Natural killer cell (primary cell): ENCODE results near the gene CD300H. TPM values are rescaled to one million over a fixed set of nuclear protein-coding genes. Genes with fewer than 3 reads are reported as not detected.

ENCODE experiments used
- ATAC-seq, 3 donors: fragments of 150-1000 bp in 2 of 3; fragments of 200-7000 bp in 1 of 3; cut with Tn5 transposase; 1 replicate in 1 of 3; 2 replicates in 2 of 3; pipeline ENCODE4 v1.10.0; 2021; ENCODE audit warnings: mild to moderate bottlenecking in 2 of 3, moderate library complexity in 2 of 3
- DNase-seq, 2 donors: peaks; one replicate each; pipeline versions ENCODE4 v3.0.0 to v3.0.0-alpha.2; 2013 to 2021; ENCODE audit warnings: mixed read lengths in 1 of 2
- H3K27ac ChIP-seq: one replicate; pipeline ENCODE4 v1.5.1; 2013; ENCODE audit warnings: mild to moderate bottlenecking, low read length
- H3K27me3 ChIP-seq: one replicate; pipeline ENCODE4 v1.6.1; 2013; ENCODE audit warnings: low read length; ENCODE audit not compliant: control insufficient read depth, insufficient read depth
- H3K36me3 ChIP-seq: one replicate; pipeline ENCODE4 v1.6.1; 2013; ENCODE audit warnings: low read length; ENCODE audit not compliant: control insufficient read depth, insufficient read depth
- H3K4me1 ChIP-seq: one replicate; pipeline ENCODE4 v1.6.1; 2013; ENCODE audit warnings: low read length; ENCODE audit not compliant: control insufficient read depth, insufficient read depth
- H3K4me3 ChIP-seq: one replicate; pipeline ENCODE4 v1.5.1; 2013; ENCODE audit warnings: low read length
- H3K9me3 ChIP-seq: one replicate; pipeline ENCODE4 v1.6.1; 2013; ENCODE audit warnings: low read length; ENCODE audit not compliant: control insufficient read depth, insufficient read depth
- H3K27ac Mint-ChIP-seq, 2 donors: one replicate each; pipeline ENCODE4 v1.8.0; 2022; ENCODE audit warnings: mild to moderate bottlenecking in 2 of 2, mixed read lengths in 2 of 2, moderate library complexity in 1 of 2
- H3K27me3 Mint-ChIP-seq, 2 donors: one replicate each; pipeline ENCODE4 v1.8.0; 2022; ENCODE audit warnings: low read depth in 2 of 2, mixed read lengths in 2 of 2
- H3K36me3 Mint-ChIP-seq: one replicate; pipeline ENCODE4 v1.8.0; 2022; ENCODE audit warnings: mixed read lengths
- H3K4me1 Mint-ChIP-seq, 2 donors: one replicate each; pipeline ENCODE4 v1.8.0; 2022; ENCODE audit warnings: mixed read lengths in 2 of 2
- H3K4me3 Mint-ChIP-seq: one replicate; pipeline ENCODE4 v1.8.0; 2022; ENCODE audit warnings: mild to moderate bottlenecking, moderate library complexity, mixed read lengths
- H3K9me3 Mint-ChIP-seq, 2 donors: one replicate each; pipeline ENCODE4 v1.8.0; 2022; ENCODE audit warnings: mixed read lengths in 2 of 2
- WGBS: methylation state at CpG from one replicate; pipeline ENCODE4 v1.1.7; 2013; ENCODE audit warnings: missing lambda C conversion rate; ENCODE audit not compliant: insufficient coverage; 5-methylcytosine and 5-hydroxymethylcytosine counted together
- intact Hi-C: fragments of 100-400 bp; cut with micrococcal nuclease; formaldehyde crosslinking; loops from one replicate; pipeline ENCODE4 v1.14.2; 2022
- total RNA-seq, 4 donors: library from RNA; stranded (reverse); fragments of 120-200 nt in 1 of 4; gene quantifications; one replicate each; pipeline versions ENCODE4 v1.2.3 to v1.2.4, GENCODE V29; 2013 to 2022
- TF ChIP-seq, protein P1 (sequence below): fragments of 200-600 bp; IDR thresholded peaks from one replicate; pipeline ENCODE4 v1.8.0; 2022; ENCODE audit warnings: antibody characterized with exemption

The CD300H gene
- total RNA-seq, 3 donors from 2014 or later (not counting 1 experiment from before 2014, with no cell fraction given), result 0.90 to 9.3 TPM; not detected in 1

GRCh38 chr17:74595037-74595750 is 27.9 kb upstream of the CD300H start:
- Histone ChIP-seq H3K4me3 (no peak overlapping the region), H3K4me1 (peaks cover 23% of the 10 kb centered on the region), H3K36me3 (no peaks in the 10 kb centered on the region), H3K27ac (no peak overlapping the region), H3K27me3 (peaks cover 2% of the 10 kb centered on the region), H3K9me3 (no peaks in the 10 kb centered on the region)
- H3K27me3 Mint-ChIP-seq, result peaks cover 29% of the 10 kb centered on the region in 2 donors
- TF ChIP-seq, protein P1, sequence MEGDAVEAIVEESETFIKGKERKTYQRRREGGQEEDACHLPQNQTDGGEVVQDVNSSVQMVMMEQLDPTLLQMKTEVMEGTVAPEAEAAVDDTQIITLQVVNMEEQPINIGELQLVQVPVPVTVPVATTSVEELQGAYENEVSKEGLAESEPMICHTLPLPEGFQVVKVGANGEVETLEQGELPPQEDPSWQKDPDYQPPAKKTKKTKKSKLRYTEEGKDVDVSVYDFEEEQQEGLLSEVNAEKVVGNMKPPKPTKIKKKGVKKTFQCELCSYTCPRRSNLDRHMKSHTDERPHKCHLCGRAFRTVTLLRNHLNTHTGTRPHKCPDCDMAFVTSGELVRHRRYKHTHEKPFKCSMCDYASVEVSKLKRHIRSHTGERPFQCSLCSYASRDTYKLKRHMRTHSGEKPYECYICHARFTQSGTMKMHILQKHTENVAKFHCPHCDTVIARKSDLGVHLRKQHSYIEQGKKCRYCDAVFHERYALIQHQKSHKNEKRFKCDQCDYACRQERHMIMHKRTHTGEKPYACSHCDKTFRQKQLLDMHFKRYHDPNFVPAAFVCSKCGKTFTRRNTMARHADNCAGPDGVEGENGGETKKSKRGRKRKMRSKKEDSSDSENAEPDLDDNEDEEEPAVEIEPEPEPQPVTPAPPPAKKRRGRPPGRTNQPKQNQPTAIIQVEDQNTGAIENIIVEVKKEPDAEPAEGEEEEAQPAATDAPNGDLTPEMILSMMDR, result no peak
- H3K4me1 Mint-ChIP-seq, result peaks cover 6 to 11% of the 10 kb centered on the region in 2 donors
- H3K36me3 Mint-ChIP-seq, result no peaks in the 10 kb centered on the region
- WGBS, result 75% methylated on average over 6 of the region's 6 CpGs
- ATAC-seq (no peak), DNase-seq (no peak)
- no peak overlapping the region for H3K27ac Mint-ChIP-seq
- no peaks in the 10 kb centered on the region for H3K9me3 Mint-ChIP-seq
- no peak overlapping the region for H3K4me3 Mint-ChIP-seq
- intact Hi-C loops, result no loop called here

DNA sequence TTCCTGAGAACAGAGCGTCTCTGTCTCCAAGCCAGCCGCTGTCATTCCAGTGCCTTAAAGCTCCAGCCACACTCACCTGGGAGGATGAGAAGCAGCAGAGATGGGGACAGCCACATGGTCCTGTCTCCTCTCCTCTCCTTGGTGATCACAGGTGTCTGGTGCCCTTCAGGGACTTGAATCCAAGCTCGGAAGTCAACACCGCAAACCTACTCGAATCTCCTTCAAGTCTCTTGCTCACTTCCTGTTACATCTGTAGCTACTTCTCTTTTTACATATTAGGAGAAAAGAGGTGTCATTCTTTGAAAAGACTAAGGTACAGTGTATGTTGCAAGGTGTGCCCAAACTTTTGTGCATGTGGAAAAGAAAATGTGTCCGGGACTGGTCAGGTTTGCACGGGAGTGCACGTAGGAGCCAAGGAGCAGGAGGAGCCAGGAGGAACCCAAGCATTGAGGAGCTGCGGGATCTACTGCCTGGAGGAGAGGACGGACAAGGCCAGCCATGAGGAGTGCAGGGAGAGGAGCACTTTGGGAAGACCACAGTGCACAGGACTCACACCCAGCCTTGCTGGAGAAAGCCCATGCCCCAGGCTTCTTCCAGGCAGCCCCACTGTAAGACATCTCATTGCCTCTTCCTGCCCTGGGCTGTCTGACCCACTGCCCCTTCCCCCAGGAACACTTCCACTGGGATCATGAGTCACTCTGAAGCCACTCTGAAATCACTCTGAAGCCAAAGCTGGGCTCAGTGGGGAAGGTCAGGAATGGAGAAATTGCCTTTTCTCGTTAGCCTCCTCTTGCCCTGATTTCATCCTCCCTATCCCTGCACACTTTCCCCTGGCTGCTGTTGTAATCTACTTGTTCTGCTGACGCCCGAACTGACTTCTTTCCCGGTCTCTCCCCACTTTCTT is 25.0 kb upstream of the CD300H start, which contains the start of gene CD300LD:
TSS of gene CD300LD (minus strand) at position 197 of the 904 bp plus-strand sequence. CDS start at position 116, 81 bp downstream.
- Mint-ChIP-seq H3K4me3 (no peak within 1 kb of the TSS), H3K9me3 (no peaks in the 10 kb centered on the region), H3K27ac (no peak within 1 kb of the TSS), H3K27me3 (peaks cover 14 to 20% of the 10 kb centered on the region in 2 donors), H3K36me3 (no peaks in the 10 kb centered on the region), H3K4me1 (peaks cover 6 to 11% of the 10 kb centered on the region in 2 donors)
- Histone ChIP-seq H3K4me3 (no peak within 1 kb of the TSS), H3K36me3 (no peaks in the 10 kb centered on the region), H3K4me1 (peaks cover 9% of the 10 kb centered on the region), H3K9me3 (no peaks in the 10 kb centered on the region), H3K27ac (no peak within 1 kb of the TSS), H3K27me3 (peaks cover 2% of the 10 kb centered on the region)
- 68% methylated on average over 13 of the region's 14 CpGs for WGBS
- TF ChIP-seq, protein P1, result no peak
- ATAC-seq, result no peak
- intact Hi-C loops, result no loop called here
- DNase-seq, result peak in 1 of 2 donors; percentile 29

GRCh38 chr17:74591503-74591902 is 24.2 kb upstream of the CD300H start:
- Mint-ChIP-seq H3K27me3 (peaks cover 12 to 20% of the 10 kb centered on the region in 2 donors), H3K4me3 (no peak overlapping the region), H3K4me1 (peaks cover 6 to 11% of the 10 kb centered on the region in 2 donors), H3K27ac (no peak overlapping the region), H3K36me3 (no peaks in the 10 kb centered on the region), H3K9me3 (no peaks in the 10 kb centered on the region)
- no CpG with 5 or more reads among the region's 1 CpG for WGBS
- Histone ChIP-seq H3K4me1 (peaks cover 9% of the 10 kb centered on the region), H3K27ac (no peak overlapping the region), H3K4me3 (no peak overlapping the region), H3K27me3 (peaks cover 2% of the 10 kb centered on the region), H3K36me3 (no peaks in the 10 kb centered on the region), H3K9me3 (no peaks in the 10 kb centered on the region)
- no peak for DNase-seq
- intact Hi-C loops, result no loop called here
- TF ChIP-seq, protein P1, result no peak
- no peak for ATAC-seq
